Central memory CD8-positive, alpha-beta T cell (primary cell): ENCODE data around the gene LPCAT1.
"Not testable (repeated sequence)": the region's sequence is repeated elsewhere in the genome, so short reads cannot be mapped to it uniquely, and the experiment has no call there.

ENCODE experiments used
- ATAC-seq: fragments of 150-1000 bp; cut with Tn5 transposase; replicated peaks from 2 replicates; pipeline ENCODE4 v1.10.0; 2022; ENCODE audit warnings: mild to moderate bottlenecking, moderate FRiP score, moderate number of reproducible peaks; ENCODE audit not compliant: poor library complexity, severe bottlenecking; ENCODE audit errors: extremely low read depth
- DNase-seq, 2 donors: peaks; one replicate each; pipeline ENCODE4 v3.0.0; 2021; ENCODE audit warnings: low spot score in 2 of 2
- H3K27ac Mint-ChIP-seq: one replicate; pipeline ENCODE4 v1.8.0; 2022; ENCODE audit warnings: low read depth, mild to moderate bottlenecking, moderate library complexity, mixed read lengths
- H3K27me3 Mint-ChIP-seq: one replicate; pipeline ENCODE4 v1.8.0; 2022; ENCODE audit warnings: mixed read lengths
- H3K36me3 Mint-ChIP-seq: one replicate; pipeline ENCODE4 v1.8.0; 2022; ENCODE audit warnings: mild to moderate bottlenecking, moderate library complexity, mixed read lengths; ENCODE audit not compliant: insufficient read depth
- H3K4me1 Mint-ChIP-seq: one replicate; pipeline ENCODE4 v1.8.0; 2022; ENCODE audit warnings: mixed read lengths
- H3K4me3 Mint-ChIP-seq: one replicate; pipeline ENCODE4 v1.8.0; 2022; ENCODE audit warnings: mild to moderate bottlenecking, moderate library complexity, mixed read lengths
- H3K9me3 Mint-ChIP-seq: one replicate; pipeline ENCODE4 v1.8.0; 2022; ENCODE audit warnings: mixed read lengths

LPCAT1 gene

GRCh38 chr5:1467341-1468246 lies 56.2 kb downstream of the LPCAT1 start:
- peaks cover 5% of the 10 kb centered on the region for H3K9me3 Mint-ChIP-seq
- H3K4me3 Mint-ChIP-seq = no peak overlapping the region
- H3K4me1 Mint-ChIP-seq = peaks cover 25% of the 10 kb centered on the region
- H3K27ac Mint-ChIP-seq = peak overlapping the region; percentile 86
- ATAC-seq = no peak
- peaks cover 50% of the 10 kb centered on the region for H3K36me3 Mint-ChIP-seq
- DNase-seq = no peak
- no peaks in the 10 kb centered on the region for H3K27me3 Mint-ChIP-seq

- no peak overlapping the region for H3K27ac Mint-ChIP-seq
- H3K9me3 Mint-ChIP-seq = peaks cover 5% of the 10 kb centered on the region
- H3K36me3 Mint-ChIP-seq = peaks cover 53% of the 10 kb centered on the region
- ATAC-seq (no peak), DNase-seq (no peak)
- H3K4me1 Mint-ChIP-seq = peaks cover 23% of the 10 kb centered on the region
- no peaks in the 10 kb centered on the region for H3K27me3 Mint-ChIP-seq
- H3K4me3 Mint-ChIP-seq = no peak overlapping the region
Observed at GRCh38 chr5:1466631-1467265, 57.0 kb downstream of the LPCAT1 start.

GRCh38 chr5:1465966-1466471 lies 57.7 kb downstream of the LPCAT1 start:
- Mint-ChIP-seq H3K27ac (no peak overlapping the region), H3K36me3 (peaks cover 56% of the 10 kb centered on the region)

GRCh38 chr5:1465117-1465516 lies 58.6 kb downstream of the LPCAT1 start:
- H3K27me3 Mint-ChIP-seq = no peaks in the 10 kb centered on the region
- peaks cover 64% of the 10 kb centered on the region for H3K36me3 Mint-ChIP-seq
- ATAC-seq (no peak), DNase-seq (no peak)
- H3K4me1 Mint-ChIP-seq = peaks cover 16% of the 10 kb centered on the region
- no peak overlapping the region for H3K27ac Mint-ChIP-seq
- H3K9me3 Mint-ChIP-seq = peaks cover 5% of the 10 kb centered on the region
- no peak overlapping the region for H3K4me3 Mint-ChIP-seq

More at GRCh38 chr5:1465966-1466471, 57.7 kb downstream of the LPCAT1 start:
- no peaks in the 10 kb centered on the region for H3K27me3 Mint-ChIP-seq
- peaks cover 5% of the 10 kb centered on the region for H3K9me3 Mint-ChIP-seq
- no peak for ATAC-seq
- H3K4me3 Mint-ChIP-seq = no peak overlapping the region
- no peak for DNase-seq
- H3K4me1 Mint-ChIP-seq = peaks cover 16% of the 10 kb centered on the region

- Mint-ChIP-seq H3K27me3 (no peaks in the 10 kb centered on the region), H3K4me1 (peaks cover 16% of the 10 kb centered on the region), H3K4me3 (no peak overlapping the region), H3K36me3 (peaks cover 67% of the 10 kb centered on the region), H3K27ac (no peak overlapping the region), H3K9me3 (peaks cover 5% of the 10 kb centered on the region)
- DNase-seq (no peak), ATAC-seq (no peak)
Observed at GRCh38 chr5:1464511-1464910, 59.2 kb downstream of the LPCAT1 start.

- H3K36me3 Mint-ChIP-seq = peaks cover 67% of the 10 kb centered on the region
- ATAC-seq (no peak), DNase-seq (no peak)
- peaks cover 5% of the 10 kb centered on the region for H3K9me3 Mint-ChIP-seq
- H3K4me3 Mint-ChIP-seq = no peak overlapping the region
- H3K27ac Mint-ChIP-seq = no peak overlapping the region
- peaks cover 16% of the 10 kb centered on the region for H3K4me1 Mint-ChIP-seq
- no peaks in the 10 kb centered on the region for H3K27me3 Mint-ChIP-seq
Observed at GRCh38 chr5:1464096-1464446, 59.7 kb downstream of the LPCAT1 start.

- Mint-ChIP-seq H3K4me3 (no peak overlapping the region), H3K36me3 (peaks cover 67% of the 10 kb centered on the region), H3K27ac (no peak overlapping the region), H3K9me3 (peaks cover 5% of the 10 kb centered on the region), H3K27me3 (no peaks in the 10 kb centered on the region), H3K4me1 (peaks cover 16% of the 10 kb centered on the region)
- ATAC-seq = no peak
- DNase-seq = no peak
Observed at GRCh38 chr5:1463326-1464095, 60.2 kb downstream of the LPCAT1 start.

- DNase-seq (no peak), ATAC-seq (no peak)
- Mint-ChIP-seq H3K4me1 (peaks cover 12% of the 10 kb centered on the region), H3K9me3 (peaks cover 5% of the 10 kb centered on the region), H3K27ac (peak overlapping the region; percentile 53), H3K36me3 (peaks cover 65% of the 10 kb centered on the region), H3K27me3 (no peaks in the 10 kb centered on the region), H3K4me3 (no peak overlapping the region)
Observed at GRCh38 chr5:1462358-1462757, 61.4 kb downstream of the LPCAT1 start.

- H3K27ac Mint-ChIP-seq = no peak overlapping the region
- peaks cover 5% of the 10 kb centered on the region for H3K9me3 Mint-ChIP-seq
- peaks cover 12% of the 10 kb centered on the region for H3K4me1 Mint-ChIP-seq
- peaks cover 58% of the 10 kb centered on the region for H3K36me3 Mint-ChIP-seq
- no peaks in the 10 kb centered on the region for H3K27me3 Mint-ChIP-seq
- H3K4me3 Mint-ChIP-seq = no peak overlapping the region
- no peak for ATAC-seq
- DNase-seq = no peak
Observed at GRCh38 chr5:1461396-1461795, 62.4 kb downstream of the LPCAT1 start.

GRCh38 chr5:1460054-1460682 lies 63.6 kb downstream of the LPCAT1 start:
- Mint-ChIP-seq H3K4me3 (no peak overlapping the region), H3K4me1 (peaks cover 7% of the 10 kb centered on the region), H3K27me3 (no peaks in the 10 kb centered on the region), H3K27ac (no peak overlapping the region), H3K9me3 (peaks cover 5% of the 10 kb centered on the region), H3K36me3 (peaks cover 49% of the 10 kb centered on the region)
- ATAC-seq (no peak), DNase-seq (no peak)

- not testable (repeated sequence) for H3K27ac Mint-ChIP-seq, H3K4me1 Mint-ChIP-seq, H3K27me3 Mint-ChIP-seq, DNase-seq, H3K4me3 Mint-ChIP-seq, H3K9me3 Mint-ChIP-seq, ATAC-seq
- peaks cover 43% of the 10 kb centered on the region for H3K36me3 Mint-ChIP-seq
Observed at GRCh38 chr5:1459435-1459834, 64.3 kb downstream of the LPCAT1 start.
